GM10847 (cell line): ENCODE results near the gene IKZF1.
A peak's percentile ranks its signal among the peaks of the same experiment; 100 is the strongest.

Source experiments
- POLR2A ChIP-seq: IDR thresholded peaks from 2 replicates; pipeline ENCODE4 v1.6.1; 2011; ENCODE audit not compliant: insufficient read length; ENCODE audit errors: extremely low read depth

Gene IKZF1

DNA sequence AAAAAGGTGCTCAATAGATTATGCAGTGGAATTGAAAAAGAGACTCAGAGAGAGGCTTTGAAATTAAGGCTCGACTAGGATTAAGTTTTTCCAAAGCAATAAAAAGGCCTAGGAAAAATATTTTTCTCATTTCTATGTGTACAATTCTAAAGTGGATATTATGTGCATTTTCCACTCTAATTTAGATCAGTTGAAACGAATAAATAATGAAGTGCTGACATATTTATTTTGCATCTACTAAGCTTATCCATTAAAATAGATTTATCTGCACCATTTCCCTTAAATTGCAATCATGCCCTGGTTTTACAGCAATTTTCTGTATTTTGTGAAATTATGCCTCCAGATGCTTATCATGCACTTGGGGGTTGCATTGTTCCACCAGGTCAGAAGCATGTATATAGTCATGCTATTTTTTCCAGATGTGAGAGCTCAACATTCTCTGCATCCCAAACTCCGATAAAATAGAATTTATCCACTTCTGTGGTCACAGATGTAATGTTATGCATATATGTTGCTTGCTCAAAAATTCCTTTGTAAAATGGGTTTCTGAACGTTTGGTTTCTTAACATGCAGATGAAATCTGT is 127.3 kb downstream of the IKZF1 start:
- no peak for TF ChIP-seq POLR2A

DNA sequence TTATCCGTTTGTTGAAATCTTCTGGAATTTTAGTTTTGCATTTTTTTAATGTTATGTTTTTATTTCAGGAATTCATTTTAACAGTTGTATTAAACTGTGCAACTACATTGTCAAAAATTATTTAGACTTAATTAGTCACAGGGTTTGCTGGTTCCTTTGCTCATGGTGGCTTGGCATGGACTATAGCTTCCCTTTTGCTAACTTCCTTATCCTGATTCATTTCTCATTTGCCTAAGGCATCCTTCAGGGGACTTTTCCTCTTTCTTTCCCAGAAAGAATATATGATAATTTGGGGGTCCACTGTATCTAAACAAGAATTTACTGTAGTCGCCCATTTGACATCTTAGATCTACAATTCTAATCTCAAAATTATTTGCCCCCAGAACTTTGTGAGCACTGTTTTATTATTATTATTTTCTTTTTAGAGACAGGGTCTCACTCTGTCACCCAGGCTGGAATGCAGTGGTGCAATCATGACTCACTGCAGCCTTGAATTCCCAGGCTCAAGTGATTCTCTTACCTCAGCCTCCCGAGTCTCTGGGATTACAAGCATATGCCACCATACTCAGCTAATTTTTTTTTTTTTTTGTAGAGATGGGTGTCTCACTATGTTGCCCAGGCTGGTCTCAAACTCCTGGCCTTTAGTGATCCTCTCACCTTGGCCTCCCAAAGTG is 131.8 kb downstream of the IKZF1 start:
- TF ChIP-seq POLR2A, result no peak

DNA sequence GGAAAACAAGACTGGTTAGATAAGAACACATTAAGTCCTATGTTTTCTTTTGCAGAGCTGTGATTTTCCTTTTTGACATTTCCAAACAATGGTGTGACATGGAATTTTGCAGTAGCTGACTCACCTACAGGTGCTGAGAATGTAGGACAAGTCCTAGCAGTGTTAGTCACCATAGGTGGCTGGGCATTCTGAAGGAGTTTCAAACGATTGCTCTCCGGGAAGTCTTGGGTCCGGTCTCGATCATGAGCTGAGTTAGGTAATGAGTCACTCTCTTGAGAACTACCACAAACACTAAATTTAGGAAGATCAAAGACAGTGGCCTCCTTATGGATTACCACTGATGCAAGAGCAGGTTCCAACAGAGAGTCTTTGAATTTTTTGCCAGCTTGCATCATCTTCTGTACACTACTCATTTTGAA is 142.0 kb downstream of the IKZF1 start:
- no peak for TF ChIP-seq POLR2A

DNA sequence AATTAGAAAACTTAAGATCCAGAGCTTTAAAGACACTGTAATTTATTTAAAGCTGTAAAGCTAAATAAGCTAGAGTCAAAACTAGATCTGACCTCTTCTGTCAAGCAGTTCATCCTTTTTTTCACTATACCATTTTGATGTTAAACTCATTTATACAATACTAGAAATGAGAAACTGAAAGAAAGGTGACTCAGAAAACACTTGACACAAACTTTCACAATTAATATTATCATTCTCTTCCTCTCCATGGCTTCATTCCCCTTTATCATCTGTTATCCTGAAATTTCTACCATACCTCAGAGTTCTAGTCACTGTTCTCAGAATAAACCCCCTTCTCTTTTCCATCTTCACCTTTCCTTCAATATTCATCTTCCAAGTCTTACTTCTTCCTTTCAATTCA is 144.3 kb downstream of the IKZF1 start:
- TF ChIP-seq POLR2A, result no peak

DNA sequence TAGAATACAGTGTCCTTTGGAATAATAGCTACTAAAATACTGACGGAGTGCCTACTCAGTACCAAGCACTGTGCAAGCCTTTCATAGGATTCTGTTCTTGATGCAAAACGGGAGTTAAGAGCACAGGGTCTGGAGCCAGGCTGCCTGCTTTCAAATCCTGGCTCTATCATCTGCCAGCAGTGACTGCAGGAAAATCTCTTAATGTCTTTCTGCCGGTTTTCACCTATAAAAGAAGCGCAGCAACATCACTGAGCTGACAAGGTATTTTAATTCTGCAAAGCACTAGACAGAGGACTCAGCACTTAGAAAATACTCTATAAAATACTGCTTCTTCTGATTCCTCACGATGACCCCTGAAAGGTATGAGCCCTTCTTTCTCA is 145.0 kb downstream of the IKZF1 start:
- TF ChIP-seq POLR2A, result no peak

DNA sequence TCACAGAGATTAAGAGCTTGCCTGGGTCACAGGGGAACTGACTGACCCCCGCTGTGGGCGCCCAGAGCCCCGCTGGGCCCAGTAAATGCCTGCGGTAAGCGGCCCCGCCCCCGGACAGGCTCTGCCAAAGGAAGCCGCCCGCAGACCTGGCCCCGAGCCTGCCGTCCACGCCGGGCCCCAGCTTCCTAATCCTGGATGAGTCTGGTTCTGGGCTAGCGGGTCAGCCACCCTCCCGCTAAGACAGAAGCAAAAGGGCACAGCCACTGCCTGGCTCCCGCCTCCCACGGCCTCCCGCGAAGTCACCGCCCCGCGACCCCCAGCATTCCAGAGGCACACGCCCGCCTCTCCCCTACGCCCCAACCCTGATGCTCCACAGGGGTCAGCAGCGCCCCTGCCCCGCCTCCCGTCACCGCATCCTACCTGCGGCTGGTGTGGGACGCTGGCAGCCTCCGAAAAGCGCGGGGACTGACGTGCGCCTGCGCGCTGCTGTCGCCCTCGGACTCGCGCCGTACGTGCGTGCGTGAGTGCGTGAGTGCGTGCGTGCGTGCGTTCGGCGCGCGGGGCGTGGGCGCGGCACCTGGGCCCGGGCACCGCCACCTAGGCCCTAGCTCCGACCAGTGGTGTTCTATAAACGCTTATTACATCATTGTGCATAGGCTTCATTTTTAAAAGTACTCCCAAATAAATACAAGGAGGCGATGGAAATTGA is 145.5 kb downstream of the IKZF1 start, which contains the start of gene FIGNL1:
FIGNL1 (minus strand) TSS at position 470 of the 709 bp plus-strand sequence. CDS start 3,063 bp downstream, outside the sequence.
- peak; percentile 89 for TF ChIP-seq POLR2A

DNA sequence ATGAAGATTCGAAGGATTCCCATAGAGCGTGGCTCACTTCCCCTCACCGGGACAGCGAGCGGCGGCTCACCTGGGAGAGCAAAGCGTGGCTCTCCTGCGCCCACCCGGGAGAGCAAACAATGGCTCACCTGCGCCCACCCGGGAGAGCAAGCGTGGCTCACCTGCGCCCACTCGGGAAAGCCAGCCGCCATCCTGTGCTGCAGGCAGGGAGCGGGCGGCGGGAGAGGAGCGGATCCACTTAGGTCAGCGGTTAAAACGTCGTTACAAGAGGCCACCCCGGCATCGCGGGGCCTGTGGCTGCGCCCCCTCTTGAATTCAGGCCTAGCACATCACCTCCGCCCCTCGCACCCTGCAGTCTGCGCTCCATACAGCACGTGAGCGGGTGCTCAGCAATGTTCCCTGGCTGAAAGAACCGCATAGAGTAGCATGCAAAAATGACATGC is 146.1 kb downstream of the IKZF1 start:
- no peak for TF ChIP-seq POLR2A
